Endothelial cell of umbilical vein (primary cell): ENCODE data around the gene DAD1.

ENCODE experiments used
- CTCF ChIP-seq, 2 donors: IDR thresholded peaks; 1 replicate in 1 of 2; 2 replicates in 1 of 2; pipeline ENCODE4 v1.5.1; 2011; ENCODE audit warnings: low read length in 2 of 2, mild to moderate bottlenecking in 2 of 2, moderate library complexity in 2 of 2, control low read depth in 1 of 2, inconsistent platforms in 1 of 2, low read depth in 1 of 2; ENCODE audit not compliant: insufficient read depth in 1 of 2; ENCODE audit errors: extremely low read depth in 1 of 2
- MYC ChIP-seq: IDR thresholded peaks from one replicate; pipeline ENCODE4 v1.6.1; 2011; ENCODE audit warnings: mild to moderate bottlenecking, low read depth, low read length
- POLR2A ChIP-seq: IDR thresholded peaks from 2 replicates; pipeline ENCODE4 v1.6.1; 2012; ENCODE audit warnings: low read depth, mild to moderate bottlenecking, control low read depth, low read length
- POLR2AphosphoS5 ChIP-seq: IDR thresholded peaks from 2 replicates; pipeline ENCODE4 v1.6.1; 2012; ENCODE audit warnings: low read depth, mild to moderate bottlenecking, control low read depth, low read length, moderate library complexity; ENCODE audit not compliant: insufficient read depth

- TF ChIP-seq CTCF (IDR thresholded peaks at IDR 0.05; ENCODE audit: extremely low read depth in 1 of 2, insufficient read depth in 1 of 2, low read depth in 1 of 2, low read length in 2 of 2) (peak in 1 of 2 donors; percentile 30), MYC (no peak), POLR2AphosphoS5 (no peak), POLR2A (no peak)
Measured at GRCh38 chr14:22598896-22599244, 9.8 kb upstream of the DAD1 start.
